ENCODE results near the gene PDIA5. TPM values are rescaled to one million over a fixed set of nuclear protein-coding genes. Genes with fewer than 3 reads are reported as not detected.

The PDIA5 gene
- polyA plus RNA-seq, 1 donor from 2014 or later: 1.4 TPM

GRCh38 chr3:123104550-123104949 is 37.7 kb downstream of the PDIA5 start:
- Histone ChIP-seq H3K9me2 (ENCODE audit: insufficient read depth, low read length) (no peaks in the 10 kb centered on the region), H3K9ac (ENCODE audit: low read length) (no peak overlapping the region), H3K4me3 (ENCODE audit: low read length) (no peak overlapping the region), H3K9me3 (ENCODE audit: low read length) (no peaks in the 10 kb centered on the region), H3F3A (ENCODE audit: insufficient read depth, low read length, poor library complexity, severe bottlenecking) (no peaks in the 10 kb centered on the region), H3K27me3 (ENCODE audit: insufficient read depth, low read depth, low read length) (no peaks in the 10 kb centered on the region), H4K20me1 (ENCODE audit: insufficient read depth) (no peaks in the 10 kb centered on the region), H3K36me3 (ENCODE audit: insufficient read depth, low read length) (no peaks in the 10 kb centered on the region), H3K4me2 (ENCODE audit: low read length) (no peak overlapping the region), H3K79me2 (replicated peaks; ENCODE audit: insufficient read depth, low read length) (no peaks in the 10 kb centered on the region), H3K27ac (ENCODE audit: low read length) (no peak overlapping the region), H2AFZ (ENCODE audit: low read depth, low read length) (no peak overlapping the region)
- TF ChIP-seq EP300 (conservative IDR thresholded peaks at IDR 0.05; ENCODE audit: poor library complexity, severe bottlenecking): no peak
- no peak for TF ChIP-seq MXI1 (conservative IDR thresholded peaks at IDR 0.05; ENCODE audit: poor library complexity, severe bottlenecking)
- no peak for TF ChIP-seq POLR2AphosphoS5 (IDR thresholded peaks at IDR 0.05)
- TF ChIP-seq CTCF (IDR thresholded peaks at IDR 0.05; ENCODE audit: poor library complexity, severe bottlenecking): no peak
- no peak for TF ChIP-seq SMC3 (conservative IDR thresholded peaks at IDR 0.05; ENCODE audit: poor library complexity)
- TF ChIP-seq, protein P1, sequence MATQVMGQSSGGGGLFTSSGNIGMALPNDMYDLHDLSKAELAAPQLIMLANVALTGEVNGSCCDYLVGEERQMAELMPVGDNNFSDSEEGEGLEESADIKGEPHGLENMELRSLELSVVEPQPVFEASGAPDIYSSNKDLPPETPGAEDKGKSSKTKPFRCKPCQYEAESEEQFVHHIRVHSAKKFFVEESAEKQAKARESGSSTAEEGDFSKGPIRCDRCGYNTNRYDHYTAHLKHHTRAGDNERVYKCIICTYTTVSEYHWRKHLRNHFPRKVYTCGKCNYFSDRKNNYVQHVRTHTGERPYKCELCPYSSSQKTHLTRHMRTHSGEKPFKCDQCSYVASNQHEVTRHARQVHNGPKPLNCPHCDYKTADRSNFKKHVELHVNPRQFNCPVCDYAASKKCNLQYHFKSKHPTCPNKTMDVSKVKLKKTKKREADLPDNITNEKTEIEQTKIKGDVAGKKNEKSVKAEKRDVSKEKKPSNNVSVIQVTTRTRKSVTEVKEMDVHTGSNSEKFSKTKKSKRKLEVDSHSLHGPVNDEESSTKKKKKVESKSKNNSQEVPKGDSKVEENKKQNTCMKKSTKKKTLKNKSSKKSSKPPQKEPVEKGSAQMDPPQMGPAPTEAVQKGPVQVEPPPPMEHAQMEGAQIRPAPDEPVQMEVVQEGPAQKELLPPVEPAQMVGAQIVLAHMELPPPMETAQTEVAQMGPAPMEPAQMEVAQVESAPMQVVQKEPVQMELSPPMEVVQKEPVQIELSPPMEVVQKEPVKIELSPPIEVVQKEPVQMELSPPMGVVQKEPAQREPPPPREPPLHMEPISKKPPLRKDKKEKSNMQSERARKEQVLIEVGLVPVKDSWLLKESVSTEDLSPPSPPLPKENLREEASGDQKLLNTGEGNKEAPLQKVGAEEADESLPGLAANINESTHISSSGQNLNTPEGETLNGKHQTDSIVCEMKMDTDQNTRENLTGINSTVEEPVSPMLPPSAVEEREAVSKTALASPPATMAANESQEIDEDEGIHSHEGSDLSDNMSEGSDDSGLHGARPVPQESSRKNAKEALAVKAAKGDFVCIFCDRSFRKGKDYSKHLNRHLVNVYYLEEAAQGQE (IDR thresholded peaks at IDR 0.05; ENCODE audit: borderline replicate concordance): no peak
- no peak for TF ChIP-seq TAF1 (IDR thresholded peaks at IDR 0.05; ENCODE audit: low read depth)
- TF ChIP-seq RAD21 (conservative IDR thresholded peaks at IDR 0.05): no peak
- TF ChIP-seq EZH2 (IDR thresholded peaks at IDR 0.05; ENCODE audit: borderline replicate concordance, insufficient read depth, low read length, poor library complexity, severe bottlenecking): no peak

- H3K27me3 ChIP-seq (ENCODE audit: insufficient read depth, low read depth, low read length): no peaks in the 10 kb centered on the region
- no peaks in the 10 kb centered on the region for H3K79me2 ChIP-seq (replicated peaks; ENCODE audit: insufficient read depth, low read length)
- no peak overlapping the region for H3K9ac ChIP-seq (ENCODE audit: low read length)
- H4K20me1 ChIP-seq (ENCODE audit: insufficient read depth): no peaks in the 10 kb centered on the region
- no peaks in the 10 kb centered on the region for H3K9me2 ChIP-seq (ENCODE audit: insufficient read depth, low read length)
- H3F3A ChIP-seq (ENCODE audit: insufficient read depth, low read length, poor library complexity, severe bottlenecking): no peaks in the 10 kb centered on the region
- H2AFZ ChIP-seq (ENCODE audit: low read depth, low read length): no peak overlapping the region
- no peaks in the 10 kb centered on the region for H3K9me3 ChIP-seq (ENCODE audit: low read length)
- no peak overlapping the region for H3K27ac ChIP-seq (ENCODE audit: low read length)
- no peak overlapping the region for H3K4me2 ChIP-seq (ENCODE audit: low read length)
- H3K4me3 ChIP-seq (ENCODE audit: low read length): no peak overlapping the region
- H3K36me3 ChIP-seq (ENCODE audit: insufficient read depth, low read length): no peaks in the 10 kb centered on the region
- no peak for TF ChIP-seq CTCF (IDR thresholded peaks at IDR 0.05; ENCODE audit: poor library complexity, severe bottlenecking)
- no peak for TF ChIP-seq EP300 (conservative IDR thresholded peaks at IDR 0.05; ENCODE audit: poor library complexity, severe bottlenecking)
- no peak for TF ChIP-seq MXI1 (conservative IDR thresholded peaks at IDR 0.05; ENCODE audit: poor library complexity, severe bottlenecking)
- no peak for TF ChIP-seq EZH2 (IDR thresholded peaks at IDR 0.05; ENCODE audit: borderline replicate concordance, insufficient read depth, low read length, poor library complexity, severe bottlenecking)
- no peak for TF ChIP-seq TAF1 (IDR thresholded peaks at IDR 0.05; ENCODE audit: low read depth)
- TF ChIP-seq, protein P1 (IDR thresholded peaks at IDR 0.05; ENCODE audit: borderline replicate concordance): no peak
- TF ChIP-seq POLR2AphosphoS5 (IDR thresholded peaks at IDR 0.05): no peak
- no peak for TF ChIP-seq SMC3 (conservative IDR thresholded peaks at IDR 0.05; ENCODE audit: poor library complexity)
- TF ChIP-seq RAD21 (conservative IDR thresholded peaks at IDR 0.05): no peak
Measured at GRCh38 chr3:123105201-123106189, 38.7 kb downstream of the PDIA5 start.
